Stimulated activated naive CD8-positive, alpha-beta T cell treated with anti-CD3 and anti-CD28 coated beads, Interleukin-15, Interleukin-2, amounts not matched to agents 100 U/mL and 50 U/mL, for 24 hours (primary cell): ENCODE results near the gene AGPAT1.
"Not testable (repeated sequence)": the region's sequence is repeated elsewhere in the genome, so short reads cannot be mapped to it uniquely, and the experiment has no call there.

Experiments used
- ATAC-seq: fragments of 150-1000 bp; cut with Tn5 transposase; one replicate; pipeline ENCODE4 v1.10.0; 2021
- DNase-seq: peaks from one replicate; pipeline ENCODE4 v3.0.0; 2021

The AGPAT1 gene

GRCh38 chr6:32148289-32149091, 27.4 kb downstream of the AGPAT1 start:
- ATAC-seq (peak; percentile 35), DNase-seq (peak; percentile 80)

DNA sequence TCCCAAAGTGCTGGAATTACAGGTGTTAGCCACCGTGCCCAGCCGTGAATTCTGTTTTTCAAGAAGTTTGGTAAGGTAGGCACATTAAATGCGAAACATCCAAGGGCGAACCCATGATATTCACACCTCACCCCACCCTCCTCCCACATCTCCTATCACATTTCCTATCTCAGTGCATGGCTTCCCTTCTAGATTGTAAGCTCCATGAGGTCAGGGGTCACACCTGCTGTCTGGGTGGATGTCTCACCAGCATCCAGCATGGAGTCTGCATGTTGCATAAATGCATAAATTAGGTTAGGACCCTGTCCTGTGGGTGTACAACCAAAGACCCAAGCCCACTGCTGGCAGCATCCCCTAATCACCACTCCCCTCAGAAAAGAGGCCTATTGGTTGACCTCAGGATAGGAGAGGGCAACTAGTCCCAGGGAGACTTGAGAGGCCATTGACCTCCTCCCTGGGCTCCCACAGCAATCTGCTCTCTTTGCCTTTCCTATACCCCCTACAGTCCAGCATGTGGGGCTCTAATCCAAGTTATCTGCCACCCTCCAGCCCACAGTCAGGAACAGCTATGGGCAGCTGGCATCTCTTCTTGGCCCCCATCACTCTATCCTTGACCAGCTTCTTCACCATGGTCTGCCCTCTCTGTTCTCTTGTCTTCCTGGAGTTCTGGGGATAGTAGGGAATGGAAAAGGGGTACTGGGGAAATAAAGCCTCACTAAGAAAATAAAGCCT, 28.3 kb downstream of the AGPAT1 start:
- DNase-seq = no peak
- ATAC-seq = no peak

GRCh38 chr6:32146687-32147086, 29.2 kb downstream of the AGPAT1 start:
- ATAC-seq = no peak
- DNase-seq = no peak

DNA sequence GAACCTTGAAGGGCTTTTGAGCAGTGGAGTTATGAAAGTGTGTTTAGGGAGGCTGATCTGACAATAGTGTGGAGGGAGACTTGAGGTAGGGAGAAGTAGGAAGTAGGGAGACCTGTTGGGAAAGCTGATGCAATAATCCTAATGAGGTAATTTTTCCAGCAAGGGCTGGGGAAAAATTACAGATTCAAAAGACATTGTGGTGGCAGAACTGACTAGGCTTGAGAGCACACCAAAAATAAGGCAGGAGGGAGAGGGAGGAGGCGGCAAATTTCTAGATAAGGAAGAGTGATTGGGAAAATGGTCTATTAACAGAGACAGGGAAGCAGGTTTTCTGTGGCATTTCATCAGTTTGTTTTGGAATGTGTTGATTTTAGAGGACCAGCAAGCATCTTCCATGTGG, 29.6 kb downstream of the AGPAT1 start:
- ATAC-seq = no peak

DNA sequence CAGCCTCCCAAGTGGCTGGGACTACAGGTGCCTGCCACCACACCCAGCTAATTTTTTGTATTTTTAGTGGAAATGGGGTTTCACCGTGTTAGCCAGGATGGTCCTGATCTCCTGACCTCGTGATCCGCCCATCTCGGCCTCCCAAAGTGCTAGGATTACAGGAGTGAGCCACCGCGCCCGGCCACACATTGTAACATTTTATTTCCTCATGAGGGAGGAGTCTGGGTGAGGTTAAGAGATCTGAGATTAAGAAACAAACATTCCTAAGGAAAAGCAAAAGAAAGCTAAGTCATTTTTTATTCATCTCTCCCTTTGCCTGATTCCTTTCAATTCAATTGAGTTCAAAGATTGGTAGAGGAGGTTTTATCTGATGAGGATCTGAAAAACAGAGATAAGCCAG, 31.6 kb downstream of the AGPAT1 start:
- not testable (repeated sequence) for ATAC-seq, DNase-seq

More for the DNA sequence above, 29.6 kb downstream of the AGPAT1 start:
- no peak for DNase-seq

GRCh38 chr6:32140420-32141046, 35.4 kb downstream of the AGPAT1 start:
- no peak for ATAC-seq

GRCh38 chr6:32139590-32139989, 36.3 kb downstream of the AGPAT1 start:
- no peak for ATAC-seq
- DNase-seq = no peak

More at GRCh38 chr6:32140420-32141046, 35.4 kb downstream of the AGPAT1 start:
- no peak for DNase-seq

- DNase-seq = no peak
- no peak for ATAC-seq
Measured at GRCh38 chr6:32137454-32137853, 38.4 kb downstream of the AGPAT1 start.

GRCh38 chr6:32133786-32134185, 42.1 kb downstream of the AGPAT1 start:
- ATAC-seq = no peak
- DNase-seq = no peak

DNA sequence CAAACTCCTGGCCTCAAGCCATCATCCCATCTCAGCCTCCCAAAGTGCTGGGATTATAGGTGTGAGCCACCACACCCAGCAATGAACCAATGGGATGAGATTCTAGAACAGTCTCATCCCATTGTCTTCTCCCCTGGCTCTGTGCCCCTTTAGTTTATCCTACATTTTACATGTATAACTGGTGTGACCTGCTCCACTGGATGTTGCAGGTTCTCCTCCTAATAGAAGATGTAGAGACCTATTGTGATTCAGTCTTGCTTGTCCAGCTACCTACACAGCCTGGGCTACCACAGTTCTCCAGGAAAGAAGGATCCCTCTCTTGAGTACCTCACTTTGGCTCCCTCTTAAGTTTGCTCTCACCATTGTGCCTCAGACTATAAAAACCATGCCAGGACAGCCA, 43.8 kb downstream of the AGPAT1 start:
- no peak for ATAC-seq
- DNase-seq = no peak

- no peak for ATAC-seq
- no peak for DNase-seq
Measured at GRCh38 chr6:32131439-32131948, 44.4 kb downstream of the AGPAT1 start.

GRCh38 chr6:32129297-32130088, 46.4 kb downstream of the AGPAT1 start:
- no peak for DNase-seq
- ATAC-seq = no peak

DNA sequence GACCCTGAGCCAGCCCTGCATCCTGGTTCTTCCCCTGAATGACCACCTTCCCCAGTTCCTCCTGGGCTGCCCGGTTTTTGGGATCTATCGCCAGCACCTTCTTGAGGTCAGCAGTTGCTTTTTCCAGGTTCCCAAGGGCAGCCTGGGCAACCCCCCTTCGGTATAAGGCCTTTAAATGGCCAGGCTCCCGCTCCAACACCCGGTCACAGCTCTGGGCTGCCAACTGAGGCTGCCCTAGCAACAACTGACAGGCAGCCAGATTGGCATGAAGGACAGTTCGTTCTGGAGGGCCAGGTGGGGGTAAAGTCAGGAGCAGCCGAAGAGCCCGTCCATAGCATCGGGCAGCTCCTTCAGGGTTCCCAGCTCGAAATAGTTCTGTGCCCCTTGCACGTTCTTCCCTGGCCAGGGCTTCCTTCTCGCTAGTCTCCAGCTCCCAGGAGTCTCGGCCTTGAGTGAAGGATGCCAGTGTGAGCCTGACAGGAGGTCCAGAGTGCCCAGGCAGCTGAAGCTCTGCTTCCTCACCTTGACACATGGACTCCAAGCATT, 47.1 kb downstream of the AGPAT1 start:
- ATAC-seq (no peak), DNase-seq (no peak)

DNA sequence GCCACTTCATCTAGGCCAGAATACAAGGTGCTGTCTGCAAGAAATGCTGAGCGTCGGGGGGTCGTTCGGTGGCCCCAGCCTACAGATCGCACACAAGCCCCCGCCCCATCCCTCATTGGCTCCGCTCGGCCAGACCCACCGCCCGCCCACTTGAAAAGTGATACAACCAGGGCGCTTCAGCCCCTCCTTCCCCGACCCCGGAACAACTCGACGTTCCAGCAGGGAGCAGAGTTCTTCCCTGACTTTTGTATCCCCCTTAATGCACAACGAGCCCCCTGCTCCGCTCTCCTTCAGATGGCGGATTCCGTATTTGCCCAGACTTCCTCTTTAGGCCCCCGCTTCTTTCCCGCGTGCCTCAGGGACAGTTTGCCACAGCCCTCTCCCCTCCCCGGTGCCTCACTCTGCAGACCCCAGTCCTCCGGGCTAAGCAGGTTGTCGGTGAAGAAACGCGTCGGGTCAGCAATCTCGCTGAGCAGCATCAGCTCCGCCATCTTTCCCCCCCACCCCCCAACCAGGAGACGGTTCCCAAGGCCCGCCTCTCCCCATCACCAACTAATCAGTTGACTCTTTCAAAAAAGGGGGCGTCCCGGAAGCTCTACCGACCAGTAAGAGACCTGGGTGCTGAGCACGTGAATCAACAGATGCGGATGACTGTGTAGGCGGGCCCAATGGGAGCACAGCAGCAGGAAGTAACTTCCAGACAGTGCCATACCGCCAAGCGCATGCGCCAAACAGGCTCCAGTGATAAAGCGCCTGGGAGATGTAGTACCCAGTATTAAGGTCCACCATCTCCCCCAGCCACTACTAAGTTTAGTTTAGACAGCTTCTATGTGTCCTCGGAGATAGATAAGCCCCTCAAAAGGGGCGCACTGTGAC, 47.9 kb downstream of the AGPAT1 start, which contains the start of gene ATF6B:
Gene ATF6B (minus strand): TSS at position 530 of the 876 bp plus-strand sequence. CDS start 39 bp downstream, at position 491.
- peak; percentile 94 for ATAC-seq
- DNase-seq = peak; percentile 95

- no peak for DNase-seq
- ATAC-seq = no peak
Measured at GRCh38 chr6:32127409-32127716, 48.5 kb downstream of the AGPAT1 start.

DNA sequence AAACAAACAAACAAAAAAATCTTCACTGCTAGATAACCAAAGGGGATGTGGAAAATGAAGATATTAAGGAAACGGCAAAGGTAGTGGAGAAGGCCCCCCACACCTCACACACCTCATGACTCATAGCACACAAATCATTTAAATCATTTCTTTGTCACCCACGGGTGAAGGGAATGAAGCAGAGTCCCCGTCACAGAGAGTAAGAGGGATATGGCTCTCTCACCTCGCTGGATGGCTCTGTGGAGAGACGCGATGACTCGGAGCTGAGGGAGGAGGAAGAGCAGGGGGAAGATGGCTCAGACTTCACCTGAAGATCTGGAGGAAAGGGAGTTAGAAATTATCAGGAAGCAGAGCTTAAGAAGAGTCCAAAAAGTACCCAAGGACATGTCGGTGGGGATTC, 49.0 kb downstream of the AGPAT1 start:
- ATAC-seq (no peak), DNase-seq (no peak)

DNA sequence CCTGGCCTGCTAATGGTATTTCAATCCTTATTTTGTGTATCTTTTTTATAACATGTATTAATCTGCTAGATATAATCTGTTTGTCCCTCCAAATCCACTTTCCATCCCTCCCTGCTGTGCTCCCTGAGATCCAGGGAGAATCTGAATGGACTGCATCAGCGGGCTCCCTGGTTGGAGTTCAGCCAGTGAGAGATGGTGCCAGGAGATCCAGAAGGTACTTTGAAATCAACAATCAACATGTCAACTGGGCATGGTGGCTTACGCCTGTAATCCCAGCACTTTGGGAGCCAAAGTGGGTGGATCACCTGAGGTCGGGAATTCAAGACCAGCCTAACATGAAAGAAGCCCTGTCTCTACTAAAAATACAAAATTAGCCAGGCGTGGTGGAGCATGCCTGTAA, 52.2 kb downstream of the AGPAT1 start:
- no peak for ATAC-seq
- DNase-seq = no peak

GRCh38 chr6:32120573-32121059, 55.3 kb downstream of the AGPAT1 start:
- ATAC-seq (no peak), DNase-seq (no peak)

- ATAC-seq = peak; percentile 84
Measured at GRCh38 chr6:32118782-32119628, 56.9 kb downstream of the AGPAT1 start.

More at GRCh38 chr6:32118782-32119628, 56.9 kb downstream of the AGPAT1 start:
- peak; percentile 79 for DNase-seq
